H9 (cell line): ENCODE data around the gene FIGNL2. TPM values are rescaled to one million over a fixed set of nuclear protein-coding genes. Genes with fewer than 3 reads are reported as not detected.
A peak's percentile ranks its signal among the peaks of the same experiment; 100 is the strongest.

Experiments
- DNase-seq: peaks from one replicate; pipeline ENCODE4 v3.0.0-alpha.2; 2017
- H2AFZ ChIP-seq: one replicate; pipeline ENCODE4 v1.6.1; 2013; ENCODE audit warnings: mild to moderate bottlenecking, low read length, control low read depth, moderate library complexity
- H2AK5ac ChIP-seq: 2 replicates; pipeline ENCODE4 v1.6.1; 2013; ENCODE audit warnings: low read length, control low read depth, mixed read lengths; ENCODE audit not compliant: insufficient read length
- H2BK120ac ChIP-seq: one replicate; pipeline ENCODE4 v1.6.1; 2013; ENCODE audit warnings: low read depth, mild to moderate bottlenecking, low read length, control low read depth, inconsistent platforms; ENCODE audit not compliant: poor library complexity, severe bottlenecking
- H2BK12ac ChIP-seq: 2 replicates; pipeline ENCODE4 v1.6.1; 2013; ENCODE audit warnings: low read length, control low read depth, mixed read lengths, low read depth; ENCODE audit not compliant: insufficient read length
- H2BK15ac ChIP-seq: 2 replicates; pipeline ENCODE4 v1.6.1; 2013; ENCODE audit warnings: low read depth, low read length, control low read depth
- H2BK20ac ChIP-seq: one replicate; pipeline ENCODE4 v1.6.1; 2013; ENCODE audit warnings: low read depth, mild to moderate bottlenecking, low read length, control low read depth, inconsistent platforms; ENCODE audit not compliant: poor library complexity, severe bottlenecking
- H2BK5ac ChIP-seq: 2 replicates; pipeline ENCODE4 v1.6.1; 2013; ENCODE audit warnings: low read length, control low read depth, mixed read lengths; ENCODE audit not compliant: insufficient read length
- H3K14ac ChIP-seq: 2 replicates; pipeline ENCODE4 v1.6.1; 2013; ENCODE audit warnings: low read length, control low read depth; ENCODE audit not compliant: insufficient read depth
- H3K18ac ChIP-seq: 2 replicates; pipeline ENCODE4 v1.6.1; 2013; ENCODE audit warnings: low read depth, mild to moderate bottlenecking, mixed read lengths, low read length, control low read depth; ENCODE audit not compliant: insufficient read length
- H3K23ac ChIP-seq: 2 replicates; pipeline ENCODE4 v1.6.1; 2013; ENCODE audit warnings: low read length, control low read depth, mixed read lengths, low read depth; ENCODE audit not compliant: insufficient read length
- H3K23me2 ChIP-seq: 2 replicates; pipeline ENCODE4 v1.6.1; 2013; ENCODE audit warnings: low read depth, mild to moderate bottlenecking, mixed read lengths, low read length, control low read depth; ENCODE audit not compliant: insufficient read length, poor library complexity, severe bottlenecking
- H3K27ac ChIP-seq: 2 replicates; pipeline ENCODE4 v1.5.1; 2013; ENCODE audit warnings: low read length, control low read depth, mixed read lengths, low read depth; ENCODE audit not compliant: insufficient read length
- H3K27me3 ChIP-seq: 2 replicates; pipeline ENCODE4 v1.6.1; 2013; ENCODE audit warnings: low read length, control low read depth, inconsistent platforms; ENCODE audit not compliant: insufficient read depth
- H3K4ac ChIP-seq: 2 replicates; pipeline ENCODE4 v1.6.1; 2013; ENCODE audit warnings: low read depth, mild to moderate bottlenecking, control low read depth, inconsistent platforms, low read length, moderate library complexity
- H3K4me1 ChIP-seq: 2 replicates; pipeline ENCODE4 v1.6.1; 2013; ENCODE audit warnings: low read length, control low read depth, inconsistent platforms; ENCODE audit not compliant: insufficient read depth
- H3K4me2 ChIP-seq: 2 replicates; pipeline ENCODE4 v1.6.1; 2013; ENCODE audit warnings: low read length, control low read depth, mixed read lengths; ENCODE audit not compliant: insufficient read length, insufficient read depth
- H3K56ac ChIP-seq: 2 replicates; pipeline ENCODE4 v1.6.1; 2013; ENCODE audit warnings: low read depth, mild to moderate bottlenecking, mixed read lengths, low read length, control low read depth; ENCODE audit not compliant: insufficient read length
- H3K79me1 ChIP-seq: 2 replicates; pipeline ENCODE4 v1.6.1; 2013; ENCODE audit warnings: low read depth, mild to moderate bottlenecking, moderate library complexity, low read length, control low read depth, inconsistent platforms; ENCODE audit not compliant: insufficient read depth, poor library complexity, severe bottlenecking
- H3K79me2 ChIP-seq: 2 replicates; pipeline ENCODE4 v1.6.1; 2013; ENCODE audit warnings: low read length, control low read depth, inconsistent platforms; ENCODE audit not compliant: insufficient read depth
- H3K9ac ChIP-seq: 2 replicates; pipeline ENCODE4 v1.6.1; 2013; ENCODE audit warnings: low read length, control low read depth, mixed read lengths; ENCODE audit not compliant: insufficient read length; ENCODE audit errors: extremely low read depth
- H3K9me3 ChIP-seq: one replicate; pipeline ENCODE4 v1.6.1; 2013; ENCODE audit warnings: low read depth, low read length, inconsistent platforms; ENCODE audit not compliant: control insufficient read depth
- H3T11ph ChIP-seq: one replicate; pipeline ENCODE4 v1.6.1; 2013; ENCODE audit warnings: mild to moderate bottlenecking, low read length, control low read depth, inconsistent platforms
- H4K20me1 ChIP-seq: one replicate; pipeline ENCODE4 v1.6.1; 2013; ENCODE audit not compliant: control insufficient read depth, insufficient read length, insufficient read depth
- H4K5ac ChIP-seq: 2 replicates; pipeline ENCODE4 v1.6.1; 2013; ENCODE audit warnings: low read depth, mild to moderate bottlenecking, mixed read lengths, low read length, control low read depth; ENCODE audit not compliant: insufficient read length
- H4K8ac ChIP-seq: replicated peaks from 2 replicates; pipeline ENCODE4 v1.6.1; 2013; ENCODE audit warnings: low read length, control low read depth, mixed read lengths, low read depth; ENCODE audit not compliant: insufficient read length
- H4K91ac ChIP-seq: 2 replicates; pipeline ENCODE4 v1.6.1; 2013; ENCODE audit warnings: low read depth, mild to moderate bottlenecking, moderate library complexity, mixed read lengths, low read length, control low read depth; ENCODE audit not compliant: insufficient read length
- H3K27ac Mint-ChIP-seq, 3 experiments: 2 replicates in 2 of 3; 3 replicates in 1 of 3; pipeline ENCODE4 v1.8.0; 2020 to 2021; ENCODE audit warnings: mixed read lengths in 3 of 3, mild to moderate bottlenecking in 1 of 3, moderate library complexity in 1 of 3
- H3K27me3 Mint-ChIP-seq: 2 replicates; pipeline ENCODE4 v1.8.0; 2021; ENCODE audit warnings: low read depth, mild to moderate bottlenecking, moderate library complexity, mixed read lengths
- H3K36me3 Mint-ChIP-seq, 3 experiments: 2 replicates in 2 of 3; 3 replicates in 1 of 3; pipeline ENCODE4 v1.8.0; 2020 to 2021; ENCODE audit warnings: low read depth in 3 of 3, mixed read lengths in 3 of 3; ENCODE audit not compliant: insufficient read depth in 1 of 3
- H3K4me1 Mint-ChIP-seq, 2 experiments: 2 replicates each; pipeline ENCODE4 v1.8.0; 2020; ENCODE audit warnings: mixed read lengths in 2 of 2
- H3K4me3 Mint-ChIP-seq, 2 experiments: 2 replicates in 1 of 2; 3 replicates in 1 of 2; pipeline ENCODE4 v1.8.0; 2020 to 2021; ENCODE audit warnings: mild to moderate bottlenecking in 2 of 2, mixed read lengths in 2 of 2, moderate library complexity in 1 of 2
- H3K9me3 Mint-ChIP-seq, 2 experiments: 2 replicates in 1 of 2; 3 replicates in 1 of 2; pipeline ENCODE4 v1.8.0; 2020; ENCODE audit warnings: mild to moderate bottlenecking in 2 of 2, mixed read lengths in 2 of 2, moderate library complexity in 1 of 2
- WGBS: extraction: QIAGEN DNeasy Blood & Tissue Kit; methylation state at CpG from one replicate; pipeline ENCODE4 v1.1.7; 2013; ENCODE audit warnings: missing lambda C conversion rate, low lambda C conversion rate, mixed read lengths; ENCODE audit not compliant: insufficient read length; ENCODE audit errors: extremely low coverage; 5-methylcytosine and 5-hydroxymethylcytosine counted together
- total RNA-seq: library from RNA; stranded (reverse); gene quantifications from 2 replicates; pipeline ENCODE4 v1.2.1, GENCODE V29; 2021
- TF ChIP-seq, protein P1 (sequence below): fragments of 200-600 bp; sonication (generic); conservative IDR thresholded peaks from 3 replicates; pipeline ENCODE4 v1.8.0; 2021; ENCODE audit warnings: antibody characterized with exemption, mild to moderate bottlenecking

FIGNL2 gene
- total RNA-seq, 1 experiment from 2014 or later = 19.7 TPM

DNA sequence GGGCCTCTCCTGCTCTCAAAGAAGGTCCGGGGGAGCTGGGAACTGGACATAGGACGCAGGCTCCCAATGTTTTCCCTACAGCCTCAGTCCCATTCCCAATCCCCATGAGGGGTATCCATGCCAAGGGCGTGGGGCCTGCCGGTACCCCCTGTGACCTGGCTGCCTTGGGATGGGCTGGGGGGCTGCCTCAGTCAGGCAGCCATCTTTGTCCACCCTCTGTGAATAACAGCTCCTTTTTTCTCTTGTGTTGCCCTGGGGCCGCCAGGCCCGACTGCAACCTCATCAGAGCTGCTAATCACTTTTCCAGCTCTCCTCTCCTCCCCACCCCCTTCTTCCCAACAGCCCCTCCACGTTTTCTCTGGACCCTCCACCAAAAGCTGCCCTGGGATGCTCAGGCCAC lies 11.2 kb downstream of the FIGNL2 start:
- Histone ChIP-seq H2AFZ (no peak overlapping the region), H3T11ph (no peak overlapping the region), H2BK12ac (no peak overlapping the region), H4K20me1 (no peaks in the 10 kb centered on the region), H3K4me1 (peaks cover 2% of the 10 kb centered on the region; the same call in 1 of the 2 replicates), H3K9me3 (no peaks in the 10 kb centered on the region), H4K91ac (no peak overlapping the region), H3K27ac (no peak overlapping the region), H3K23me2 (no peaks in the 10 kb centered on the region), H2BK15ac (no peak overlapping the region), H2BK120ac (no peak overlapping the region), H3K4me2 (no peak overlapping the region), H2BK5ac (no peak overlapping the region), H4K5ac (no peak overlapping the region), H3K9ac (no peak overlapping the region), H2BK20ac (no peak overlapping the region), H3K79me1 (no peaks in the 10 kb centered on the region), H3K14ac (no peak overlapping the region), H3K23ac (no peak overlapping the region), H3K79me2 (no peaks in the 10 kb centered on the region), H3K18ac (no peak overlapping the region), H3K56ac (no peak overlapping the region), H3K4ac (no peak overlapping the region), H3K27me3 (no peaks in the 10 kb centered on the region), H4K8ac (no peak overlapping the region), H2AK5ac (no peak overlapping the region)
- Mint-ChIP-seq H3K36me3 (peaks cover 0 to 5% (median 3%) of the 10 kb centered on the region in 3 experiments; a peak in 3 of 7 replicates), H3K4me1 (peaks cover 71 to 86% of the 10 kb centered on the region in 2 experiments), H3K9me3 (no peaks in the 10 kb centered on the region), H3K27me3 (peaks cover 19% of the 10 kb centered on the region), H3K27ac (peak overlapping the region; percentile 38 to 79 (median 78); a peak in 4 of 7 replicates), H3K4me3 (peak overlapping the region in 1 of 2 experiments; percentile 23; a peak in 1 of 5 replicates)
- no CpG with 5 or more reads among the region's 7 CpGs for WGBS
- TF ChIP-seq, protein P1, sequence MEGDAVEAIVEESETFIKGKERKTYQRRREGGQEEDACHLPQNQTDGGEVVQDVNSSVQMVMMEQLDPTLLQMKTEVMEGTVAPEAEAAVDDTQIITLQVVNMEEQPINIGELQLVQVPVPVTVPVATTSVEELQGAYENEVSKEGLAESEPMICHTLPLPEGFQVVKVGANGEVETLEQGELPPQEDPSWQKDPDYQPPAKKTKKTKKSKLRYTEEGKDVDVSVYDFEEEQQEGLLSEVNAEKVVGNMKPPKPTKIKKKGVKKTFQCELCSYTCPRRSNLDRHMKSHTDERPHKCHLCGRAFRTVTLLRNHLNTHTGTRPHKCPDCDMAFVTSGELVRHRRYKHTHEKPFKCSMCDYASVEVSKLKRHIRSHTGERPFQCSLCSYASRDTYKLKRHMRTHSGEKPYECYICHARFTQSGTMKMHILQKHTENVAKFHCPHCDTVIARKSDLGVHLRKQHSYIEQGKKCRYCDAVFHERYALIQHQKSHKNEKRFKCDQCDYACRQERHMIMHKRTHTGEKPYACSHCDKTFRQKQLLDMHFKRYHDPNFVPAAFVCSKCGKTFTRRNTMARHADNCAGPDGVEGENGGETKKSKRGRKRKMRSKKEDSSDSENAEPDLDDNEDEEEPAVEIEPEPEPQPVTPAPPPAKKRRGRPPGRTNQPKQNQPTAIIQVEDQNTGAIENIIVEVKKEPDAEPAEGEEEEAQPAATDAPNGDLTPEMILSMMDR = no peak
- DNase-seq = no peak
